ENCODE data around the gene DPM3. TPM values are rescaled to one million over a fixed set of nuclear protein-coding genes. Genes with fewer than 3 reads are reported as not detected.

Gene DPM3
- total and polyA plus RNA-seq, 2 of the 13 experiments (the other 11 are each of a cell fraction or from before 2014, with no cell fraction given): 23.2 to 53.4 TPM

- TF ChIP-seq EED (CRISPR knock-in tag; IDR thresholded peaks at IDR 0.05) (no peak), ZBTB1 (CRISPR knock-in tag; IDR thresholded peaks at IDR 0.05; ENCODE audit: borderline replicate concordance) (no peak), ZNF547 (CRISPR knock-in tag; IDR thresholded peaks at IDR 0.05) (no peak), ZNF354B (CRISPR knock-in tag; IDR thresholded peaks at IDR 0.05) (peak; percentile 66; the same call in 1 of the 2 replicates), ONECUT2 (CRISPR knock-in tag; IDR thresholded peaks at IDR 0.05) (no peak), ZNF577 (CRISPR knock-in tag; IDR thresholded peaks at IDR 0.05; ENCODE audit: borderline replicate concordance, low read depth) (no peak), ZNF276 (CRISPR knock-in tag; IDR thresholded peaks at IDR 0.05; ENCODE audit: low read depth) (no peak; the same call in 1 of the 2 replicates), FLYWCH1 (CRISPR knock-in tag; IDR thresholded peaks at IDR 0.05) (no peak), EZH2 (conservative IDR thresholded peaks at IDR 0.05; ENCODE audit: low read depth, low read length) (no peak), ESRRA (CRISPR knock-in tag; IDR thresholded peaks at IDR 0.05; ENCODE audit: low read depth) (no peak), ZNF768 (CRISPR knock-in tag; IDR thresholded peaks at IDR 0.05) (peak; percentile 54), KDM5B (CRISPR knock-in tag; IDR thresholded peaks at IDR 0.05; ENCODE audit: borderline replicate concordance) (no peak), KLF9 (CRISPR knock-in tag; IDR thresholded peaks at IDR 0.05; ENCODE audit: low read depth) (no peak), THAP11 (CRISPR knock-in tag; IDR thresholded peaks at IDR 0.05) (no peak), IRX3 (CRISPR knock-in tag; IDR thresholded peaks at IDR 0.05; ENCODE audit: borderline replicate concordance, low read depth) (0 out of 2 replicates have a peak, but pooled peaks have one; percentile 52), FOXK2 (IDR thresholded peaks at IDR 0.05) (no peak), SMAD9 (CRISPR knock-in tag; IDR thresholded peaks at IDR 0.05) (no peak), ZNF773 (CRISPR knock-in tag; IDR thresholded peaks at IDR 0.05; ENCODE audit: borderline replicate concordance) (no peak), ELF1 (CRISPR knock-in tag; IDR thresholded peaks at IDR 0.05) (no peak), AGO1 (IDR thresholded peaks at IDR 0.05; ENCODE audit: low read depth, low read length, poor library complexity, severe bottlenecking) (no peak), ZNF616 (CRISPR knock-in tag; IDR thresholded peaks at IDR 0.05; ENCODE audit: low read depth) (no peak), GABPA (IDR thresholded peaks at IDR 0.05; ENCODE audit: low read depth, low read length) (no peak), GABPA (CRISPR knock-in tag; IDR thresholded peaks at IDR 0.05; ENCODE audit: low read depth) (no peak), MIXL1 (CRISPR knock-in tag; IDR thresholded peaks at IDR 0.05) (no peak), FOXA1 (IDR thresholded peaks at IDR 0.05) (peak; percentile 40; the same call in 1 of the 2 replicates), FOXA1 (CRISPR knock-in tag; IDR thresholded peaks at IDR 0.05) (peak; percentile 91), ZFP1 (CRISPR knock-in tag; IDR thresholded peaks at IDR 0.05) (no peak)
- TF ChIP-seq, protein P1, sequence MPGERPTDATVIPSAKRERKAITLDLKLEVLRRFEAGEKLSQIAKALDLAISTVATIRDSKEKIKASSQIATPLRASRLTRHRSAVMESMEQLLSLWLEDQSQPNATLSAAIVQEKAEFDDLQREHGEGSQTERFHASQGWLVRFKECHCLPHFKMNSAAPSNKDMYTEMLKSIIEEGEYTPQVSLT (CRISPR knock-in tag; IDR thresholded peaks at IDR 0.05; ENCODE audit: borderline replicate concordance, low read depth): no peak
These were observed 13.7 kb downstream of the DPM3 start (continued) for GRCh38 chr1:155126556-155127104.
